H9 (cell line): ENCODE measurements around the gene DNAAF3. TPM values are rescaled to one million over a fixed set of nuclear protein-coding genes. Genes with fewer than 3 reads are reported as not detected.
"Not testable (repeated sequence)": the region's sequence is repeated elsewhere in the genome, so short reads cannot be mapped to it uniquely, and the experiment has no call there.

Experiments
- DNase-seq: peaks from one replicate; pipeline ENCODE4 v3.0.0-alpha.2; 2017
- H2AFZ ChIP-seq: one replicate; pipeline ENCODE4 v1.6.1; 2013; ENCODE audit warnings: mild to moderate bottlenecking, low read length, control low read depth, moderate library complexity
- H2AK5ac ChIP-seq: 2 replicates; pipeline ENCODE4 v1.6.1; 2013; ENCODE audit warnings: low read length, control low read depth, mixed read lengths; ENCODE audit not compliant: insufficient read length
- H2BK120ac ChIP-seq: one replicate; pipeline ENCODE4 v1.6.1; 2013; ENCODE audit warnings: low read depth, mild to moderate bottlenecking, low read length, control low read depth, inconsistent platforms; ENCODE audit not compliant: poor library complexity, severe bottlenecking
- H2BK12ac ChIP-seq: 2 replicates; pipeline ENCODE4 v1.6.1; 2013; ENCODE audit warnings: low read length, control low read depth, mixed read lengths, low read depth; ENCODE audit not compliant: insufficient read length
- H2BK15ac ChIP-seq: 2 replicates; pipeline ENCODE4 v1.6.1; 2013; ENCODE audit warnings: low read depth, low read length, control low read depth
- H2BK20ac ChIP-seq: one replicate; pipeline ENCODE4 v1.6.1; 2013; ENCODE audit warnings: low read depth, mild to moderate bottlenecking, low read length, control low read depth, inconsistent platforms; ENCODE audit not compliant: poor library complexity, severe bottlenecking
- H2BK5ac ChIP-seq: 2 replicates; pipeline ENCODE4 v1.6.1; 2013; ENCODE audit warnings: low read length, control low read depth, mixed read lengths; ENCODE audit not compliant: insufficient read length
- H3K14ac ChIP-seq: 2 replicates; pipeline ENCODE4 v1.6.1; 2013; ENCODE audit warnings: low read length, control low read depth; ENCODE audit not compliant: insufficient read depth
- H3K18ac ChIP-seq: 2 replicates; pipeline ENCODE4 v1.6.1; 2013; ENCODE audit warnings: low read depth, mild to moderate bottlenecking, mixed read lengths, low read length, control low read depth; ENCODE audit not compliant: insufficient read length
- H3K23ac ChIP-seq: 2 replicates; pipeline ENCODE4 v1.6.1; 2013; ENCODE audit warnings: low read length, control low read depth, mixed read lengths, low read depth; ENCODE audit not compliant: insufficient read length
- H3K23me2 ChIP-seq: 2 replicates; pipeline ENCODE4 v1.6.1; 2013; ENCODE audit warnings: low read depth, mild to moderate bottlenecking, mixed read lengths, low read length, control low read depth; ENCODE audit not compliant: insufficient read length, poor library complexity, severe bottlenecking
- H3K27ac ChIP-seq: 2 replicates; pipeline ENCODE4 v1.5.1; 2013; ENCODE audit warnings: low read length, control low read depth, mixed read lengths, low read depth; ENCODE audit not compliant: insufficient read length
- H3K27me3 ChIP-seq: 2 replicates; pipeline ENCODE4 v1.6.1; 2013; ENCODE audit warnings: low read length, control low read depth, inconsistent platforms; ENCODE audit not compliant: insufficient read depth
- H3K4ac ChIP-seq: 2 replicates; pipeline ENCODE4 v1.6.1; 2013; ENCODE audit warnings: low read depth, mild to moderate bottlenecking, control low read depth, inconsistent platforms, low read length, moderate library complexity
- H3K4me1 ChIP-seq: 2 replicates; pipeline ENCODE4 v1.6.1; 2013; ENCODE audit warnings: low read length, control low read depth, inconsistent platforms; ENCODE audit not compliant: insufficient read depth
- H3K4me2 ChIP-seq: 2 replicates; pipeline ENCODE4 v1.6.1; 2013; ENCODE audit warnings: low read length, control low read depth, mixed read lengths; ENCODE audit not compliant: insufficient read length, insufficient read depth
- H3K56ac ChIP-seq: 2 replicates; pipeline ENCODE4 v1.6.1; 2013; ENCODE audit warnings: low read depth, mild to moderate bottlenecking, mixed read lengths, low read length, control low read depth; ENCODE audit not compliant: insufficient read length
- H3K79me1 ChIP-seq: 2 replicates; pipeline ENCODE4 v1.6.1; 2013; ENCODE audit warnings: low read depth, mild to moderate bottlenecking, moderate library complexity, low read length, control low read depth, inconsistent platforms; ENCODE audit not compliant: insufficient read depth, poor library complexity, severe bottlenecking
- H3K79me2 ChIP-seq: 2 replicates; pipeline ENCODE4 v1.6.1; 2013; ENCODE audit warnings: low read length, control low read depth, inconsistent platforms; ENCODE audit not compliant: insufficient read depth
- H3K9ac ChIP-seq: 2 replicates; pipeline ENCODE4 v1.6.1; 2013; ENCODE audit warnings: low read length, control low read depth, mixed read lengths; ENCODE audit not compliant: insufficient read length; ENCODE audit errors: extremely low read depth
- H3K9me3 ChIP-seq: one replicate; pipeline ENCODE4 v1.6.1; 2013; ENCODE audit warnings: low read depth, low read length, inconsistent platforms; ENCODE audit not compliant: control insufficient read depth
- H3T11ph ChIP-seq: one replicate; pipeline ENCODE4 v1.6.1; 2013; ENCODE audit warnings: mild to moderate bottlenecking, low read length, control low read depth, inconsistent platforms
- H4K20me1 ChIP-seq: one replicate; pipeline ENCODE4 v1.6.1; 2013; ENCODE audit not compliant: control insufficient read depth, insufficient read length, insufficient read depth
- H4K5ac ChIP-seq: 2 replicates; pipeline ENCODE4 v1.6.1; 2013; ENCODE audit warnings: low read depth, mild to moderate bottlenecking, mixed read lengths, low read length, control low read depth; ENCODE audit not compliant: insufficient read length
- H4K8ac ChIP-seq: replicated peaks from 2 replicates; pipeline ENCODE4 v1.6.1; 2013; ENCODE audit warnings: low read length, control low read depth, mixed read lengths, low read depth; ENCODE audit not compliant: insufficient read length
- H4K91ac ChIP-seq: 2 replicates; pipeline ENCODE4 v1.6.1; 2013; ENCODE audit warnings: low read depth, mild to moderate bottlenecking, moderate library complexity, mixed read lengths, low read length, control low read depth; ENCODE audit not compliant: insufficient read length
- H3K27ac Mint-ChIP-seq, 3 experiments: 2 replicates in 2 of 3; 3 replicates in 1 of 3; pipeline ENCODE4 v1.8.0; 2020 to 2021; ENCODE audit warnings: mixed read lengths in 3 of 3, mild to moderate bottlenecking in 1 of 3, moderate library complexity in 1 of 3
- H3K27me3 Mint-ChIP-seq: 2 replicates; pipeline ENCODE4 v1.8.0; 2021; ENCODE audit warnings: low read depth, mild to moderate bottlenecking, moderate library complexity, mixed read lengths
- H3K36me3 Mint-ChIP-seq, 3 experiments: 2 replicates in 2 of 3; 3 replicates in 1 of 3; pipeline ENCODE4 v1.8.0; 2020 to 2021; ENCODE audit warnings: low read depth in 3 of 3, mixed read lengths in 3 of 3; ENCODE audit not compliant: insufficient read depth in 1 of 3
- H3K4me1 Mint-ChIP-seq, 2 experiments: 2 replicates each; pipeline ENCODE4 v1.8.0; 2020; ENCODE audit warnings: mixed read lengths in 2 of 2
- H3K4me3 Mint-ChIP-seq, 2 experiments: 2 replicates in 1 of 2; 3 replicates in 1 of 2; pipeline ENCODE4 v1.8.0; 2020 to 2021; ENCODE audit warnings: mild to moderate bottlenecking in 2 of 2, mixed read lengths in 2 of 2, moderate library complexity in 1 of 2
- H3K9me3 Mint-ChIP-seq, 2 experiments: 2 replicates in 1 of 2; 3 replicates in 1 of 2; pipeline ENCODE4 v1.8.0; 2020; ENCODE audit warnings: mild to moderate bottlenecking in 2 of 2, mixed read lengths in 2 of 2, moderate library complexity in 1 of 2
- WGBS: extraction: QIAGEN DNeasy Blood & Tissue Kit; methylation state at CpG from one replicate; pipeline ENCODE4 v1.1.7; 2013; ENCODE audit warnings: missing lambda C conversion rate, low lambda C conversion rate, mixed read lengths; ENCODE audit not compliant: insufficient read length; ENCODE audit errors: extremely low coverage; 5-methylcytosine and 5-hydroxymethylcytosine counted together
- total RNA-seq: library from RNA; stranded (reverse); gene quantifications from 2 replicates; pipeline ENCODE4 v1.2.1, GENCODE V29; 2021
- TF ChIP-seq, protein P1 (sequence below): fragments of 200-600 bp; sonication (generic); conservative IDR thresholded peaks from 3 replicates; pipeline ENCODE4 v1.8.0; 2021; ENCODE audit warnings: antibody characterized with exemption, mild to moderate bottlenecking

DNAAF3 gene
- total RNA-seq, 1 experiment from 2014 or later, result 4.6 TPM

DNA sequence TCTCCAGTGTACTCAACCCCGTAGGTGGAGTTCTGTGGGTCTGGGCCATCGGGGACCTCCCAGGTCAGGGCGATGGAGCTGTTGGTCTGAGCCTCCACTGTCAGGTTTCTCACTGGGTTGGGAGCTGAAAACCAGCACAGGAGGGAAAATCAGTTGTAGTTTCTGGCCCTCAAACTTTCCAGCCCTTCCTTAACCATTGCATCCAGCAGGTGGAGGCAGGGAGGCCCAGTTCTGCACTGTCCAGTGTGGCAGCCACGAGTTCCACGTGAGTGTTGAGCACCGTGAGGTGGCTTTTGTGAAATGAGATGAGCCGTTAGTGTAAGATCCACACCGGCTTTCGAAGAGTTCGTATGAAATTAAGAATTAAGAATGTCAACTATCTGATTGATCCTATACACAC, 35.8 kb upstream of the DNAAF3 start:
- not testable (repeated sequence) for H4K20me1 ChIP-seq, H3K79me2 ChIP-seq, H3K4ac ChIP-seq, H3K14ac ChIP-seq, DNase-seq, H3K27ac Mint-ChIP-seq, H3K4me1 Mint-ChIP-seq, H2BK5ac ChIP-seq, H3K4me2 ChIP-seq, H3K9me3 Mint-ChIP-seq, H3K23me2 ChIP-seq, H3K9me3 ChIP-seq, H3K79me1 ChIP-seq, H2BK15ac ChIP-seq, H2BK120ac ChIP-seq, H4K91ac ChIP-seq, H2AFZ ChIP-seq, H3K27ac ChIP-seq, H3K36me3 Mint-ChIP-seq, H2AK5ac ChIP-seq, H2BK20ac ChIP-seq, H3K4me3 Mint-ChIP-seq, H3K18ac ChIP-seq, H3K27me3 ChIP-seq, H3K9ac ChIP-seq, H3K4me1 ChIP-seq, H3T11ph ChIP-seq, H4K8ac ChIP-seq, H4K5ac ChIP-seq, H3K56ac ChIP-seq, H2BK12ac ChIP-seq, H3K23ac ChIP-seq
- TF ChIP-seq, protein P1, sequence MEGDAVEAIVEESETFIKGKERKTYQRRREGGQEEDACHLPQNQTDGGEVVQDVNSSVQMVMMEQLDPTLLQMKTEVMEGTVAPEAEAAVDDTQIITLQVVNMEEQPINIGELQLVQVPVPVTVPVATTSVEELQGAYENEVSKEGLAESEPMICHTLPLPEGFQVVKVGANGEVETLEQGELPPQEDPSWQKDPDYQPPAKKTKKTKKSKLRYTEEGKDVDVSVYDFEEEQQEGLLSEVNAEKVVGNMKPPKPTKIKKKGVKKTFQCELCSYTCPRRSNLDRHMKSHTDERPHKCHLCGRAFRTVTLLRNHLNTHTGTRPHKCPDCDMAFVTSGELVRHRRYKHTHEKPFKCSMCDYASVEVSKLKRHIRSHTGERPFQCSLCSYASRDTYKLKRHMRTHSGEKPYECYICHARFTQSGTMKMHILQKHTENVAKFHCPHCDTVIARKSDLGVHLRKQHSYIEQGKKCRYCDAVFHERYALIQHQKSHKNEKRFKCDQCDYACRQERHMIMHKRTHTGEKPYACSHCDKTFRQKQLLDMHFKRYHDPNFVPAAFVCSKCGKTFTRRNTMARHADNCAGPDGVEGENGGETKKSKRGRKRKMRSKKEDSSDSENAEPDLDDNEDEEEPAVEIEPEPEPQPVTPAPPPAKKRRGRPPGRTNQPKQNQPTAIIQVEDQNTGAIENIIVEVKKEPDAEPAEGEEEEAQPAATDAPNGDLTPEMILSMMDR, result peak; percentile 24; the same call in 1 of the 3 replicates
- peaks cover 43% of the 10 kb centered on the region for H3K27me3 Mint-ChIP-seq
- WGBS, result no CpG with 5 or more reads among the region's 10 CpGs
